ENCODE data around the gene NAPB. TPM values are rescaled to one million over a fixed set of nuclear protein-coding genes. Genes with fewer than 3 reads are reported as not detected.
"Not testable (repeated sequence)": the region's sequence is repeated elsewhere in the genome, so short reads cannot be mapped to it uniquely, and the experiment has no call there.

The NAPB gene
- total RNA-seq (ENCODE audit: low replicate concordance) = 7.4 and 13.6 TPM in 2 replicates

DNA sequence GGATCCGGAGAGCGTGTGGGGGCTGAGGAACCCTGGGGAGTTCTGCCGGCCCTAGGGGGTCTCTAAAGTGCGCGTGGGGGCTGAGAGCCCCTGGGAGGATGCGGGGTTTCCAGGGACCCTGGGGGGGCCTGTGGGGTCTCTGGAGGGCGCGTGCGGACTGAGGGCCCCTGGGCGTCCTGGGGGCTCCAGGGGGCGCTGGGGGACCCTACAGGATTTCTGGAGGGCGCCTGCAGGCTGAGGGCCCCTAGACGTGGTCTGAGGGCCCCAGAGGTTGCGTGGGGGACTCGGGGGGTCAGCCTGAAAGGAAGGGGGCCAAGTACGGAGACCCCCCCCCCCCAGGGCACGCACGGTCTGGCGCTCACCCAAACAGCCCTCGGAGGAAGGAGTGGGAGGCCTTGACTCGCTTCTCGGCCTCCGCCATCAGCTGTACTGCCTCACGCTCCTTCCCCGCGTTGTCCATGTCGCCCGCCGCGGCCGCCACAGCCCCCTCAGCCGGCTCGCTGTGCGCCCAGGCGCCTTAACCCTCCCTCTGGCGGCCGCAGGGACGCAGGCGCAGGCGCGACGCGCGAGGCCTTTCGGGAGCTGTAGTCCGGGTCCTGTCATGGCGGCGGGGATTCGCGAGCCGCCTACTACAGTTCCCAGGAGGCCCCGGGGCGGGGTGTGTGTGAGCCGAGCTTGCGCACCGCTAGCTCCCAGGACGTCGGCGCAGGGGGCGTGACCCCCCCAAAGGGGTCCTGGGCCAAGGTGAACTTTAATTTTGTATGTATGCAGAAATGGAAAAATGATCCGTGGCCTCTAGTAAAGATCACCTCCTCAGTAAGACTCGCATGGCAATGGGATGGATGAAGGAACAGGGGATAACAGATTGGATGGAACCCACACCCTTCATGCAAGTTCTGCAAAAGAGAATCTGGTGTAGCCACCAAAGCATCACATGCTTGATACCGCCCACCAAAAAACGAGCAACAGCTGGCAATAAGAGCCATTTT, at the start of gene NAPB:
NAPB (minus strand) TSS at position 546 of the 989 bp plus-strand sequence; CDS start at position 460, 86 bp downstream.
- TF ChIP-seq, protein P1, sequence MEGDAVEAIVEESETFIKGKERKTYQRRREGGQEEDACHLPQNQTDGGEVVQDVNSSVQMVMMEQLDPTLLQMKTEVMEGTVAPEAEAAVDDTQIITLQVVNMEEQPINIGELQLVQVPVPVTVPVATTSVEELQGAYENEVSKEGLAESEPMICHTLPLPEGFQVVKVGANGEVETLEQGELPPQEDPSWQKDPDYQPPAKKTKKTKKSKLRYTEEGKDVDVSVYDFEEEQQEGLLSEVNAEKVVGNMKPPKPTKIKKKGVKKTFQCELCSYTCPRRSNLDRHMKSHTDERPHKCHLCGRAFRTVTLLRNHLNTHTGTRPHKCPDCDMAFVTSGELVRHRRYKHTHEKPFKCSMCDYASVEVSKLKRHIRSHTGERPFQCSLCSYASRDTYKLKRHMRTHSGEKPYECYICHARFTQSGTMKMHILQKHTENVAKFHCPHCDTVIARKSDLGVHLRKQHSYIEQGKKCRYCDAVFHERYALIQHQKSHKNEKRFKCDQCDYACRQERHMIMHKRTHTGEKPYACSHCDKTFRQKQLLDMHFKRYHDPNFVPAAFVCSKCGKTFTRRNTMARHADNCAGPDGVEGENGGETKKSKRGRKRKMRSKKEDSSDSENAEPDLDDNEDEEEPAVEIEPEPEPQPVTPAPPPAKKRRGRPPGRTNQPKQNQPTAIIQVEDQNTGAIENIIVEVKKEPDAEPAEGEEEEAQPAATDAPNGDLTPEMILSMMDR (IDR thresholded peaks at IDR 0.05; ENCODE audit: insufficient read depth, low read length) = peak; percentile 60
- H3K4me3 ChIP-seq (ENCODE audit: low read depth, low read length) = peak within 1 kb of the TSS; percentile 95
- DNase-seq (ENCODE audit: low read depth) = peak; percentile 86

DNA sequence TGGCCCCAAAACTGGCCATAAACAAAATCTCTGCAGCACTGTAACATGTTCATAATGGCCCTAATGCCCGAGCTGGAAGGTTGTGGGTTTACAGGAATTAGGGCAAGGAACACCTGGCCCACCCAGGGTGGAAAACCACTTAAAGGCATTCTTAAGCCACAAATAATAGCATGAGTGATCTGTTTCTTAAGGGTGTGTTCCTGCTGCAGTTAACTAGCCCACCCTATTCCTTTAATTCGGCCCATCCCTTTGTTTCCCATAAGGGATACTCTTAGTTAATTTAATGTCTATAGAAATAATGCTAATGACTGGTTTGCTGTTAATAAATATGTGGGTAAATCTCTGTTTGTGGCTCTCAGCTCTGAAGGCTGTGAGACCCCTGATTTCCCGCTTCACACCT, 45.7 kb upstream of the NAPB start:
- DNase-seq (ENCODE audit: low read depth); H3K4me3 ChIP-seq (ENCODE audit: low read depth, low read length): not testable (repeated sequence)

DNA sequence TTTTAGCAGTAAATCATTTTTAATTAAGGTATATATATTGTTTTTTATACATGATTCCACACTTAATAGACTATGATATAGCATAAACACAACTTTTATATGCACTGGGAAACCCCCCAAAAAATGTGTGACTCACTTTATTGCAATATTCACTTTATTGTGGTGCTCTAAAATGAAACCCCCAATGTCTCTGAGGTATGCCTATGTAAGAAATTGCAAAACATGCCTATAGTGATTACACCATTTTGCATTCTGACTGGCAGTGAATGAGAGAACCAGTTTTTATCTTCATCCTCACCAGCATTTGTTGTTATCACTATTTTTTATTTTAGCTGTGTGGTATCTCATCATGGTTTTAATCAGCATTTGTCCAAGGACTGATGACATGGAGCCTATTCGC, 39.9 kb upstream of the NAPB start:
- no peak for DNase-seq (ENCODE audit: low read depth)
- TF ChIP-seq, protein P1 (IDR thresholded peaks at IDR 0.05; ENCODE audit: insufficient read depth, low read length) = no peak
- H3K4me3 ChIP-seq (ENCODE audit: low read depth, low read length) = no peak overlapping the region

DNA sequence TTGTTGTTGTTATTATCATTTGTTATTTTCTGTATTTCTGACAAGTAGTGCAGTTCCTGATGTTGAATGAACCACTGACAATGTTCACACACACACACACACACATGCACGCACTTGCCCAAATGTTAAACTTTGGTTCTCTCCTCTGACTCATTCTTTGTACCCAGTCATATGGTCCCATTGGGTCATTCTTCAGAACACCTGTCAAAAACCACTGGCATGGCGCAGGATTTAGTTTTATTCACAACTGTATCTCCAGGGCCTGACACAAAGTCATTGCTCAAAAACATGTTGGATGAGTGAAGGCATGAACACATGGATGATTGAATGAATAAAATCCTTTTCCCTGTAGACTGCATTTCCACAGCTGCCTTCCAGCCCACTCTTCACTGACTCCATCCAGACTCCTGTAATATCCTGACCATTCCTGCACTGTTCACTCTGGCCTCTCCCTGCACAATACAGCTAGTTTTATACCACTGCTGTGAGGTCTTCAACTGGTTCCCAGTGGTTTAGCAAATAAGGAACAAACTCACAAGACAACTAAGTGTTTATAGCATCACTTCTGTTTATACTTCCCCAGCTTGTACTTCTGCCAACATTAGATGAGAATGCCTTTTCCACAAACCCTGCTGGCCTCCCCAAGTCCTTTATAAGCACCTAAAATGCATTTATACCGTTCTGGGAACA, 38.3 kb upstream of the NAPB start:
- TF ChIP-seq, protein P1 (IDR thresholded peaks at IDR 0.05; ENCODE audit: insufficient read depth, low read length) = no peak
- no peak overlapping the region for H3K4me3 ChIP-seq (ENCODE audit: low read depth, low read length)
- DNase-seq (ENCODE audit: low read depth) = no peak

DNA sequence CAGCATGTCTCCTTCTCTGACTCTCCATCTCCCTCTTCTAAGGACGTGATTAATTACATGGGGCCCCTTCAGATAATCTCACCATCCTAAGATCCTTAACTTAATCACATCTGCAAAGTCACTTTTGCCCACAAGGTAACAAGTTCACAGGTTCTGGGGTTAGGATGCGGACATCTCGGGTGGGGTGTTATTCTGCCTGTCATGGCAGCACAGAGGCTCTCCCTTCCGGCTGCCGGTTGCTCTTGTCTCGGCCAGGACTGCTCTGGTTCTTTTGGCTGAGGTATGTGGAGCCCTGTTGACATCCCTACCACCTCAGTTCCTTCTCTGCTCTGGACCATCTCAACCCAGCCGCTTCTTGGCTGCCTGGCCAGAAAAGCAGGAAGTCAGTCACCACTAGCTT, 35.6 kb upstream of the NAPB start:
- H3K4me3 ChIP-seq (ENCODE audit: low read depth, low read length) = no peak overlapping the region
- TF ChIP-seq, protein P1 (IDR thresholded peaks at IDR 0.05; ENCODE audit: insufficient read depth, low read length) = no peak
- DNase-seq (ENCODE audit: low read depth) = no peak

DNA sequence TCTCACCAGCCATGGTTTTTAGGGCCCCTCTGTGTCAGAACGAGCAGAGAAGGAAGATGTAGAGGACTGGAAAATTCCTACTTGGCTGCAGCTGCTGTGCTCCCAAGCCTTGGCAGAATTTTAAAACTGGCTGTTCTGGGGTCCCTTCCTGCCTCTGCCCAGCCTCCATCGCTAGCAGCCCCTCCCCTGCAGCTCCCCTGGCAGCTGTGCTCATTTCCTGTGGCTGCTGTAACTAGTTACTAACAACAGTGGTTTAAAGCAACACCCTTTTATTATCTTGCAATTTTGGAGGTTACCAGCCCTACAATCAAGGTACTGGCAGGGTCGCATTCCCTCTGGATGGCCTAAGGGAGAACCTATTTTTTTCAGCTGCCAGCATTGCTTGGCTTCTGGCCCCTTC, 35.1 kb upstream of the NAPB start:
- H3K4me3 ChIP-seq (ENCODE audit: low read depth, low read length) = no peak overlapping the region
- TF ChIP-seq, protein P1 (IDR thresholded peaks at IDR 0.05; ENCODE audit: insufficient read depth, low read length) = no peak
- no peak for DNase-seq (ENCODE audit: low read depth)

DNA sequence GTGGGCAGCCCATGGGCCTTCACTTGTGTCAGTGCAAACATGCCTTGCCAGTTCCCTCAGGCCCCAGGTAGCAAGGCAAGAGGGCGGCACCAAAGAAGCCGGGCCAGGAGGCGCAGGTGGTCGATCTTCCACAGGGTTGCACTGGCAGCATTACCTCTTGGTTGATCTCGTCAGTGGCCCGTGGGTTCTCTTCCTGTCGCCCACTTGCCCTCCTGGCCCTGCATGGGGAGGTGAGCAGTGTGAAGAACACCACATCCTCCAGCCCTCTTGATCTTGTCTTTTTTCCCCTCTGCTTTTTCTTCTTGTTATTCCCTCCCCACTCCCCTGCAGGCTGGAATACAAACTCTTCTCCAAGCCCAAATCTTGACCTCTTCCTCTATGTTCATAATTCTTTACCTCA, 34.4 kb upstream of the NAPB start:
- H3K4me3 ChIP-seq (ENCODE audit: low read depth, low read length) = no peak overlapping the region
- DNase-seq (ENCODE audit: low read depth) = no peak
- TF ChIP-seq, protein P1 (IDR thresholded peaks at IDR 0.05; ENCODE audit: insufficient read depth, low read length) = no peak

Measured in fibroblast of the aortic adventitia (primary cell).